Measurements from ENCODE around the gene PPL.

GRCh38 chr16:4957420-4957719, 20.4 kb upstream of the PPL start:
- TF ChIP-seq CTCF (IDR thresholded peaks at IDR 0.05; ENCODE audit: control extremely low read depth in 1 of 3, insufficient read depth in 1 of 3, low read depth in 1 of 3, low read length in 3 of 3) (no peak), EZH2 (IDR thresholded peaks at IDR 0.05; ENCODE audit: low read depth, low read length, severe bottlenecking) (no peak)

Data from H1 (cell line).